DOHH2 (cell line): ENCODE measurements around the gene PITPNM3.

Experiments
- H3F3A ChIP-seq: fragments of 200-600 bp; sonication (generic), shearing (Covaris generic); 2 replicates; pipeline ENCODE4 v1.6.0; 2016; ENCODE audit warnings: antibody characterized with exemption, mild to moderate bottlenecking; ENCODE audit not compliant: control insufficient read depth, insufficient read depth
- H3K27ac ChIP-seq: fragments of 200-600 bp; sonication (generic); 2 replicates; pipeline ENCODE4 v1.5.1; 2014; ENCODE audit warnings: low read depth, mild to moderate bottlenecking, low read length, moderate library complexity
- H3K27me3 ChIP-seq: fragments of 200-600 bp; sonication (generic); 2 replicates; pipeline ENCODE4 v1.6.1; 2014; ENCODE audit warnings: mild to moderate bottlenecking, low read length, mixed read lengths; ENCODE audit not compliant: control insufficient read depth
- H3K36me3 ChIP-seq: fragments of 200-600 bp; sonication (generic); 2 replicates; pipeline ENCODE4 v1.6.1; 2014; ENCODE audit warnings: mild to moderate bottlenecking, low read length, moderate library complexity, mixed read lengths; ENCODE audit not compliant: control insufficient read depth
- H3K4me1 ChIP-seq: fragments of 200-600 bp; sonication (generic); 2 replicates; pipeline ENCODE4 v1.6.1; 2014; ENCODE audit warnings: mild to moderate bottlenecking, low read length, mixed read lengths; ENCODE audit not compliant: control insufficient read depth
- H3K4me2 ChIP-seq: fragments of 200-600 bp; sonication (generic); 2 replicates; pipeline ENCODE4 v1.6.0; 2014; ENCODE audit warnings: mild to moderate bottlenecking, low read length, moderate library complexity
- H3K4me3 ChIP-seq: fragments of 200-600 bp; sonication (generic); 2 replicates; pipeline ENCODE4 v1.5.1; 2014; ENCODE audit warnings: mild to moderate bottlenecking, low read length, mixed read lengths
- H3K79me2 ChIP-seq: fragments of 200-600 bp; sonication (generic); 2 replicates; pipeline ENCODE4 v1.6.1; 2014; ENCODE audit warnings: mild to moderate bottlenecking, low read length, mixed read lengths; ENCODE audit not compliant: control insufficient read depth
- H3K9me2 ChIP-seq: fragments of 200-600 bp; sonication (generic); replicated peaks from 2 replicates; pipeline ENCODE4 v1.6.1; 2014; ENCODE audit warnings: mild to moderate bottlenecking, low read length, mixed read lengths; ENCODE audit not compliant: control insufficient read depth
- H3K9me3 ChIP-seq: fragments of 200-600 bp; sonication (generic); 2 replicates; pipeline ENCODE4 v1.6.1; 2014; ENCODE audit warnings: antibody characterized with exemption, low read length, mixed read lengths; ENCODE audit not compliant: control insufficient read depth, insufficient read depth
- H4K20me1 ChIP-seq: fragments of 200-600 bp; sonication (generic); 2 replicates; pipeline ENCODE4 v1.6.0; 2014; ENCODE audit warnings: low read depth, mild to moderate bottlenecking, antibody characterized with exemption, low read length, moderate library complexity; ENCODE audit not compliant: control insufficient read depth, insufficient read depth
- CTCF ChIP-seq: fragments of 200-600 bp; sonication (generic); IDR thresholded peaks from one replicate; pipeline ENCODE4 v1.5.1; 2014; ENCODE audit warnings: antibody characterized with exemption, mild to moderate bottlenecking, low read depth, low read length; ENCODE audit not compliant: poor library complexity, severe bottlenecking
- EZH2phosphoT487 ChIP-seq: fragments of 200-600 bp; sonication (generic); IDR thresholded peaks from 2 replicates; pipeline ENCODE4 v1.6.1; 2017; ENCODE audit warnings: borderline replicate concordance, mild to moderate bottlenecking, antibody characterized with exemption, low read length, moderate library complexity, mixed read lengths

PITPNM3 gene

GRCh38 chr17:6498901-6499540 is 57.3 kb downstream of the PITPNM3 start:
- TF ChIP-seq CTCF: no peak
- no peak for TF ChIP-seq EZH2phosphoT487
- Histone ChIP-seq H3K27me3 (no peaks in the 10 kb centered on the region; the same call in 1 of the 2 replicates), H3F3A (no peaks in the 10 kb centered on the region), H3K4me1 (peaks cover 20% of the 10 kb centered on the region), H4K20me1 (no peaks in the 10 kb centered on the region), H3K79me2 (no peaks in the 10 kb centered on the region), H3K36me3 (no peaks in the 10 kb centered on the region), H3K4me2 (no peak overlapping the region), H3K9me2 (no peaks in the 10 kb centered on the region), H3K9me3 (no peaks in the 10 kb centered on the region), H3K27ac (no peak overlapping the region), H3K4me3 (no peak overlapping the region)

GRCh38 chr17:6498356-6498755 is 58.0 kb downstream of the PITPNM3 start:
- Histone ChIP-seq H4K20me1 (no peaks in the 10 kb centered on the region), H3K36me3 (no peaks in the 10 kb centered on the region), H3K27me3 (no peaks in the 10 kb centered on the region; the same call in 1 of the 2 replicates), H3K4me1 (peaks cover 20% of the 10 kb centered on the region), H3K9me3 (no peaks in the 10 kb centered on the region), H3K27ac (no peak overlapping the region), H3K4me2 (no peak overlapping the region), H3F3A (no peaks in the 10 kb centered on the region), H3K4me3 (no peak overlapping the region), H3K9me2 (no peaks in the 10 kb centered on the region), H3K79me2 (no peaks in the 10 kb centered on the region)
- no peak for TF ChIP-seq EZH2phosphoT487
- TF ChIP-seq CTCF: no peak

- TF ChIP-seq EZH2phosphoT487: no peak
- no peak for TF ChIP-seq CTCF
Measured at GRCh38 chr17:6497496-6498221, 58.7 kb downstream of the PITPNM3 start.

More at GRCh38 chr17:6497496-6498221, 58.7 kb downstream of the PITPNM3 start:
- Histone ChIP-seq H3K4me2 (no peak overlapping the region), H3K9me3 (no peaks in the 10 kb centered on the region), H3K27ac (no peak overlapping the region), H4K20me1 (no peaks in the 10 kb centered on the region), H3K36me3 (no peaks in the 10 kb centered on the region), H3K4me3 (no peak overlapping the region), H3F3A (no peaks in the 10 kb centered on the region), H3K27me3 (no peaks in the 10 kb centered on the region; the same call in 1 of the 2 replicates), H3K79me2 (no peaks in the 10 kb centered on the region), H3K9me2 (no peaks in the 10 kb centered on the region), H3K4me1 (peaks cover 20% of the 10 kb centered on the region)
